ENCODE data around the gene GAB2.

Gene GAB2

DNA sequence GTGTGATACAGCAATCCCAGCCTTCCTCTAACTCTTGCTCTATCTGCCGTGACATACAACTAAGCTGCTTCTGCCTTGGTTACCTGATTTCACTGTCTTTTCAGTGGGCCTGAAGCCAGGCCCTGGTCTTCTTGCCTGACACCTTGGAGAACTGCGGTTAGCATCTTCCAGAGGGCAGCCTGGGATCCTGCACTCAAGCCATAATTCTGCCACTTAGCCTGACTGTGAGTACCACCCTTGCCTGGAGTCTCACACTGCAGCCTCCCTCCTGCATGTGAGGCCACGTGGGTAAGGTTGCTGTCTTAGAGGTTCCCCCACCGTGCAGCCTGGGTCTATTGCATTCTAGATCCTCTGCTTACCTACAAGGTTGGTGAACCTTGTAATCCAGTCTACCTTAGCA lies 193.1 kb downstream of the GAB2 start (continued):
- TF ChIP-seq, protein P1, sequence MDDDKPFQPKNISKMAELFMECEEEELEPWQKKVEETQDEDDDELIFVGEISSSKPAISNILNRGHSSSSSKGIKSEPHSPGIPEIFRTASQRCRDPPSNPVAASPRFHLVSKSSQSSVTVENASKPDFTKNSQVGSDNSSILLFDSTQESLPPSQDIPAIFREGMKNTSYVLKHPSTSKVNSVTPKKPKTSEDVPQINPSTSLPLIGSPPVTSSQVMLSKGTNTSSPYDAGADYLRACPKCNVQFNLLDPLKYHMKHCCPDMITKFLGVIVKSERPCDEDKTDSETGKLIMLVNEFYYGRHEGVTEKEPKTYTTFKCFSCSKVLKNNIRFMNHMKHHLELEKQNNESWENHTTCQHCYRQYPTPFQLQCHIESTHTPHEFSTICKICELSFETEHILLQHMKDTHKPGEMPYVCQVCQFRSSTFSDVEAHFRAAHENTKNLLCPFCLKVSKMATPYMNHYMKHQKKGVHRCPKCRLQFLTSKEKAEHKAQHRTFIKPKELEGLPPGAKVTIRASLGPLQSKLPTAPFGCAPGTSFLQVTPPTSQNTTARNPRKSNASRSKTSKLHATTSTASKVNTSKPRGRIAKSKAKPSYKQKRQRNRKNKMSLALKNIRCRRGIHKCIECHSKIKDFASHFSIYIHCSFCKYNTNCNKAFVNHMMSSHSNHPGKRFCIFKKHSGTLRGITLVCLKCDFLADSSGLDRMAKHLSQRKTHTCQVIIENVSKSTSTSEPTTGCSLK (tag by site-specific recombination; IDR thresholded peaks at IDR 0.05), result no peak
- TF ChIP-seq ZNF433 (tag by site-specific recombination; IDR thresholded peaks at IDR 0.05; ENCODE audit: low read depth), result no peak
- TF ChIP-seq ZNF335 (tag by site-specific recombination; conservative IDR thresholded peaks at IDR 0.05), result no peak
- TF ChIP-seq TCF7L2 (IDR thresholded peaks at IDR 0.05; ENCODE audit: borderline replicate concordance, low read depth, low read length), result no peak
- TF ChIP-seq KLF16 (tag by site-specific recombination; IDR thresholded peaks at IDR 0.05), result no peak
- TF ChIP-seq SCRT1 (tag by site-specific recombination; IDR thresholded peaks at IDR 0.05; ENCODE audit: borderline replicate concordance), result no peak
- TF ChIP-seq, protein P2, sequence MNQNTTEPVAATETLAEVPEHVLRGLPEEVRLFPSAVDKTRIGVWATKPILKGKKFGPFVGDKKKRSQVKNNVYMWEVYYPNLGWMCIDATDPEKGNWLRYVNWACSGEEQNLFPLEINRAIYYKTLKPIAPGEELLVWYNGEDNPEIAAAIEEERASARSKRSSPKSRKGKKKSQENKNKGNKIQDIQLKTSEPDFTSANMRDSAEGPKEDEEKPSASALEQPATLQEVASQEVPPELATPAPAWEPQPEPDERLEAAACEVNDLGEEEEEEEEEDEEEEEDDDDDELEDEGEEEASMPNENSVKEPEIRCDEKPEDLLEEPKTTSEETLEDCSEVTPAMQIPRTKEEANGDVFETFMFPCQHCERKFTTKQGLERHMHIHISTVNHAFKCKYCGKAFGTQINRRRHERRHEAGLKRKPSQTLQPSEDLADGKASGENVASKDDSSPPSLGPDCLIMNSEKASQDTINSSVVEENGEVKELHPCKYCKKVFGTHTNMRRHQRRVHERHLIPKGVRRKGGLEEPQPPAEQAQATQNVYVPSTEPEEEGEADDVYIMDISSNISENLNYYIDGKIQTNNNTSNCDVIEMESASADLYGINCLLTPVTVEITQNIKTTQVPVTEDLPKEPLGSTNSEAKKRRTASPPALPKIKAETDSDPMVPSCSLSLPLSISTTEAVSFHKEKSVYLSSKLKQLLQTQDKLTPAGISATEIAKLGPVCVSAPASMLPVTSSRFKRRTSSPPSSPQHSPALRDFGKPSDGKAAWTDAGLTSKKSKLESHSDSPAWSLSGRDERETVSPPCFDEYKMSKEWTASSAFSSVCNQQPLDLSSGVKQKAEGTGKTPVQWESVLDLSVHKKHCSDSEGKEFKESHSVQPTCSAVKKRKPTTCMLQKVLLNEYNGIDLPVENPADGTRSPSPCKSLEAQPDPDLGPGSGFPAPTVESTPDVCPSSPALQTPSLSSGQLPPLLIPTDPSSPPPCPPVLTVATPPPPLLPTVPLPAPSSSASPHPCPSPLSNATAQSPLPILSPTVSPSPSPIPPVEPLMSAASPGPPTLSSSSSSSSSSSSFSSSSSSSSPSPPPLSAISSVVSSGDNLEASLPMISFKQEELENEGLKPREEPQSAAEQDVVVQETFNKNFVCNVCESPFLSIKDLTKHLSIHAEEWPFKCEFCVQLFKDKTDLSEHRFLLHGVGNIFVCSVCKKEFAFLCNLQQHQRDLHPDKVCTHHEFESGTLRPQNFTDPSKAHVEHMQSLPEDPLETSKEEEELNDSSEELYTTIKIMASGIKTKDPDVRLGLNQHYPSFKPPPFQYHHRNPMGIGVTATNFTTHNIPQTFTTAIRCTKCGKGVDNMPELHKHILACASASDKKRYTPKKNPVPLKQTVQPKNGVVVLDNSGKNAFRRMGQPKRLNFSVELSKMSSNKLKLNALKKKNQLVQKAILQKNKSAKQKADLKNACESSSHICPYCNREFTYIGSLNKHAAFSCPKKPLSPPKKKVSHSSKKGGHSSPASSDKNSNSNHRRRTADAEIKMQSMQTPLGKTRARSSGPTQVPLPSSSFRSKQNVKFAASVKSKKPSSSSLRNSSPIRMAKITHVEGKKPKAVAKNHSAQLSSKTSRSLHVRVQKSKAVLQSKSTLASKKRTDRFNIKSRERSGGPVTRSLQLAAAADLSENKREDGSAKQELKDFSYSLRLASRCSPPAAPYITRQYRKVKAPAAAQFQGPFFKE (tag by site-specific recombination; IDR thresholded peaks at IDR 0.05; ENCODE audit: borderline replicate concordance), result no peak
- TF ChIP-seq, protein P3, sequence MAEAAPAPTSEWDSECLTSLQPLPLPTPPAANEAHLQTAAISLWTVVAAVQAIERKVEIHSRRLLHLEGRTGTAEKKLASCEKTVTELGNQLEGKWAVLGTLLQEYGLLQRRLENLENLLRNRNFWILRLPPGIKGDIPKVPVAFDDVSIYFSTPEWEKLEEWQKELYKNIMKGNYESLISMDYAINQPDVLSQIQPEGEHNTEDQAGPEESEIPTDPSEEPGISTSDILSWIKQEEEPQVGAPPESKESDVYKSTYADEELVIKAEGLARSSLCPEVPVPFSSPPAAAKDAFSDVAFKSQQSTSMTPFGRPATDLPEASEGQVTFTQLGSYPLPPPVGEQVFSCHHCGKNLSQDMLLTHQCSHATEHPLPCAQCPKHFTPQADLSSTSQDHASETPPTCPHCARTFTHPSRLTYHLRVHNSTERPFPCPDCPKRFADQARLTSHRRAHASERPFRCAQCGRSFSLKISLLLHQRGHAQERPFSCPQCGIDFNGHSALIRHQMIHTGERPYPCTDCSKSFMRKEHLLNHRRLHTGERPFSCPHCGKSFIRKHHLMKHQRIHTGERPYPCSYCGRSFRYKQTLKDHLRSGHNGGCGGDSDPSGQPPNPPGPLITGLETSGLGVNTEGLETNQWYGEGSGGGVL (tag by site-specific recombination; IDR thresholded peaks at IDR 0.05), result no peak

DNA sequence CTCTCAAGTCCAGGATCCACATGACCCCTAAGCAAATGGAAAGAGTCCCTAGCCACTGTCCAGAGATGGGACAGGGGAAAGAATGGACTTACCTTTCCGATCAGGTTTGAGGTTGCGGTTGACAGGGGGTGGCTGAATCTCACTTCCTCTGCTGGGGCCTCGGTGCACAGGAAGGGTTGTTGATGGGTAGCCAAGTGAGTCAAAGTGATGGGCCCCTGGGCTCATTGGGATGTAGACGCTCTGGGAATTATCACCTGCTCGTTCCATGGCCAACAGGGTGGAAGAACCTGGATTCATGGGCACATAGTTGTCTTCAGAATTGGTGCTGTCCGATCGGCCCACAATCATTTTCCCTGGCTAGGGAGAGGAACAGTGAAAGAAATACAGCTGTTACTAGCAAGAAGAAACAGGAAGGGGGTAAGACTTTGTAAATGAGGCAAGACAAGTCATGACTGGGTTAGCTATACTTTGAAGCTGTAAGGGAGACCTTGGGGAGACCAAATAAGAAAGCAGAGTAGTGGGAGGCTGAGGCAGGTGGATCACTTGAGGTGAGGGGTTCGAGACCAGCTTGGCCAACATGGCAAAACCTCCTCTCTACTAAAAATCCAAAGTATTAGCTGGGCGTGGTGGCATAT lies 194.2 kb downstream of the GAB2 start:
- CTCF ChIA-PET, result interaction anchor here (1.2 kb wide), 1 partner anchor 341 kb away, joined by 3 read pairs; no protein-coding TSS in a partner anchor
- H3K36me3 ChIP-seq (ENCODE audit: control insufficient read depth in 2 of 2, insufficient read depth in 1 of 2, low read length in 2 of 2), result peaks cover 0 to 57% of the 10 kb centered on the region in 2 experiments; a peak in 1 of 3 replicates
- no peak overlapping the region for H3K27ac ChIP-seq (ENCODE audit: extremely low read depth, low read depth, low read length)
- no peaks in the 10 kb centered on the region for H3K9me3 ChIP-seq (ENCODE audit: control insufficient read depth, insufficient read depth, low read depth, low read length)
- H3K4me1 ChIP-seq (ENCODE audit: control insufficient read depth, insufficient read depth, low read length), result no peaks in the 10 kb centered on the region
- POLR2A ChIA-PET, result no interaction called here
- H3K4me3 ChIP-seq (ENCODE audit: low read depth, low read length), result no peak overlapping the region
- TF ChIP-seq ZNF24 (tag by site-specific recombination; IDR thresholded peaks at IDR 0.05), result no peak
- TF ChIP-seq HOXD13 (CRISPR knock-in tag; IDR thresholded peaks at IDR 0.05; ENCODE audit: borderline replicate concordance), result no peak
- TF ChIP-seq ZNF768 (tag by site-specific recombination; IDR thresholded peaks at IDR 0.05), result no peak
- no peak for TF ChIP-seq ZNF792 (tag by site-specific recombination; IDR thresholded peaks at IDR 0.05)
- TF ChIP-seq, protein P1 (tag by site-specific recombination; IDR thresholded peaks at IDR 0.05), result no peak
- no peak for TF ChIP-seq ZNF560 (tag by site-specific recombination; IDR thresholded peaks at IDR 0.05; ENCODE audit: borderline replicate concordance)
- no peak for TF ChIP-seq ZNF514 (tag by site-specific recombination; IDR thresholded peaks at IDR 0.05)
- no peak for TF ChIP-seq ZNF311 (tag by site-specific recombination; IDR thresholded peaks at IDR 0.05; ENCODE audit: borderline replicate concordance)
- TF ChIP-seq, protein P4, sequence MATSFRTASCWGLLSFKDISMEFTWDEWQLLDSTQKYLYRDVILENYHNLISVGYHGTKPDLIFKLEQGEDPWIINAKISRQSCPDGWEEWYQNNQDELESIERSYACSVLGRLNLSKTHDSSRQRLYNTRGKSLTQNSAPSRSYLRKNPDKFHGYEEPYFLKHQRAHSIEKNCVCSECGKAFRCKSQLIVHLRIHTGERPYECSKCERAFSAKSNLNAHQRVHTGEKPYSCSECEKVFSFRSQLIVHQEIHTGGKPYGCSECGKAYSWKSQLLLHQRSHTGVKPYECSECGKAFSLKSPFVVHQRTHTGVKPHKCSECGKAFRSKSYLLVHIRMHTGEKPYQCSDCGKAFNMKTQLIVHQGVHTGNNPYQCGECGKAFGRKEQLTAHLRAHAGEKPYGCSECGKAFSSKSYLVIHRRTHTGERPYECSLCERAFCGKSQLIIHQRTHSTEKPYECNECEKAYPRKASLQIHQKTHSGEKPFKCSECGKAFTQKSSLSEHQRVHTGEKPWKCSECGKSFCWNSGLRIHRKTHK (tag by site-specific recombination; IDR thresholded peaks at IDR 0.05), result no peak
- TF ChIP-seq, protein P5, sequence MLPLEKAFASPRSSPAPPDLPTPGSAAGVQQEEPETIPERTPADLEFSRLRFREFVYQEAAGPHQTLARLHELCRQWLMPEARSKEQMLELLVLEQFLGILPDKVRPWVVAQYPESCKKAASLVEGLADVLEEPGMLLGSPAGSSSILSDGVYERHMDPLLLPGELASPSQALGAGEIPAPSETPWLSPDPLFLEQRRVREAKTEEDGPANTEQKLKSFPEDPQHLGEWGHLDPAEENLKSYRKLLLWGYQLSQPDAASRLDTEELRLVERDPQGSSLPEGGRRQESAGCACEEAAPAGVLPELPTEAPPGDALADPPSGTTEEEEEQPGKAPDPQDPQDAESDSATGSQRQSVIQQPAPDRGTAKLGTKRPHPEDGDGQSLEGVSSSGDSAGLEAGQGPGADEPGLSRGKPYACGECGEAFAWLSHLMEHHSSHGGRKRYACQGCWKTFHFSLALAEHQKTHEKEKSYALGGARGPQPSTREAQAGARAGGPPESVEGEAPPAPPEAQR (tag by site-specific recombination; IDR thresholded peaks at IDR 0.05), result no peak
- no peak for TF ChIP-seq ZNF791 (tag by site-specific recombination; IDR thresholded peaks at IDR 0.05)
